ENCODE results near the gene KRT78.
"Not testable (repeated sequence)": the region's sequence is repeated elsewhere in the genome, so short reads cannot be mapped to it uniquely, and the experiment has no call there.

The KRT78 gene

DNA sequence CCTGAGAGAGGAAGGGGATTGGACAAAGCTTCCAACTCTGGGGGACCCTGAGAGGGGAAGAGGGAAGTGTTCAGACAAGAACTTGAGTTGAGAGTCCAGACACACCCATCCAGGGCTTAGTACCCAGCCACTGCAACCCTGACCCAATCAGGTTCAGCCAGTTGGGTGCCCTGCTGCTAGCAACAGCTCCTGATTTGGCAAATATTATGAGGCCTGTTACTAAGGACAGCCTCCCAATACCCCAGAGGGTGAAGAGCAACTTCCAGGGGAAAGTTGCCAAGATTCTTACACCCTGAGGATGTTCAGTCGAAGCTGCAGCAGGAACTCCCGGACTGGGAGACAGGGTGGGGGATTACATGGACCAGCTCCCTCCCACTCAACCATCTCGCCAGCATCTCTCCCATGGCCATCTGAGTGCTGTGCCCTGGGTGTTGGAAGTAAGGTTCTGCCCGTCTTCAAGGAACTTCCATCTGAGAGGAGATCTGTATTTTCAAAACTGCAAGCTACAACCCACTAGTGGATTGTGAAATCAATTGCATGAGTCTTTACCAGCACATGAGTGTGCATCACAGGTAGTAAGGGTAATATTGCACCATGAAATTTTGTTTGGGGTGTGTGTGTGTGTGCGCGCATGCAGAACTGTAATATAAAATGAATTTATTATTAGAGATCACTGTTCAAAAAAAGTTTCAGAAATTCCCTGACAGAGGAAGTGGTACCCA, 11.5 kb upstream of the KRT78 start:
- no peak overlapping the region for H3K4me3 ChIP-seq (replicated peaks; ENCODE audit: low read depth, low read length)
- TF ChIP-seq, protein P1, sequence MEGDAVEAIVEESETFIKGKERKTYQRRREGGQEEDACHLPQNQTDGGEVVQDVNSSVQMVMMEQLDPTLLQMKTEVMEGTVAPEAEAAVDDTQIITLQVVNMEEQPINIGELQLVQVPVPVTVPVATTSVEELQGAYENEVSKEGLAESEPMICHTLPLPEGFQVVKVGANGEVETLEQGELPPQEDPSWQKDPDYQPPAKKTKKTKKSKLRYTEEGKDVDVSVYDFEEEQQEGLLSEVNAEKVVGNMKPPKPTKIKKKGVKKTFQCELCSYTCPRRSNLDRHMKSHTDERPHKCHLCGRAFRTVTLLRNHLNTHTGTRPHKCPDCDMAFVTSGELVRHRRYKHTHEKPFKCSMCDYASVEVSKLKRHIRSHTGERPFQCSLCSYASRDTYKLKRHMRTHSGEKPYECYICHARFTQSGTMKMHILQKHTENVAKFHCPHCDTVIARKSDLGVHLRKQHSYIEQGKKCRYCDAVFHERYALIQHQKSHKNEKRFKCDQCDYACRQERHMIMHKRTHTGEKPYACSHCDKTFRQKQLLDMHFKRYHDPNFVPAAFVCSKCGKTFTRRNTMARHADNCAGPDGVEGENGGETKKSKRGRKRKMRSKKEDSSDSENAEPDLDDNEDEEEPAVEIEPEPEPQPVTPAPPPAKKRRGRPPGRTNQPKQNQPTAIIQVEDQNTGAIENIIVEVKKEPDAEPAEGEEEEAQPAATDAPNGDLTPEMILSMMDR (IDR thresholded peaks at IDR 0.05; ENCODE audit: low read depth, low read length, missing control alignments), result no peak
- DNase-seq (ENCODE audit: extremely low read depth, low read depth), result no peak

DNA sequence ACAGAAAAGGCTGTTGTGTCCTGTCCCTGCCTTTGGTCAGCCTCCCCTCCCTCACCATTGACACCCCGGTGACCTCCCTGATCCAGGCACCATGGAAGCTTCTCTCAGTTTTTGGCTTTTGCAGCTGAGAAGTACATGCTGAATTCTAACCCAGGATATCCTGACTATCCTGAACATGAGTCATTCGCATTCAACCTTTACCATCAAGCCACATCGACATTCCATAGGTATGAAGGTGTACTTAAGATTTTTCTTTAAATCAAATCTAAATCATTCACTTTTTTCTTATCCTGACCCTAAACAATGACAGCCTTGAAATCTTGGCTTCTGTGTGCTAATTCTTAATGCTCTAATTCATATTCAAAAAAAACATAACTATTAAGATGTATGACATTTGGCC, 8.7 kb upstream of the KRT78 start:
- DNase-seq (ENCODE audit: extremely low read depth, low read depth), result no peak
- TF ChIP-seq, protein P1 (IDR thresholded peaks at IDR 0.05; ENCODE audit: low read depth, low read length, missing control alignments), result no peak
- no peak overlapping the region for H3K4me3 ChIP-seq (replicated peaks; ENCODE audit: low read depth, low read length)

DNA sequence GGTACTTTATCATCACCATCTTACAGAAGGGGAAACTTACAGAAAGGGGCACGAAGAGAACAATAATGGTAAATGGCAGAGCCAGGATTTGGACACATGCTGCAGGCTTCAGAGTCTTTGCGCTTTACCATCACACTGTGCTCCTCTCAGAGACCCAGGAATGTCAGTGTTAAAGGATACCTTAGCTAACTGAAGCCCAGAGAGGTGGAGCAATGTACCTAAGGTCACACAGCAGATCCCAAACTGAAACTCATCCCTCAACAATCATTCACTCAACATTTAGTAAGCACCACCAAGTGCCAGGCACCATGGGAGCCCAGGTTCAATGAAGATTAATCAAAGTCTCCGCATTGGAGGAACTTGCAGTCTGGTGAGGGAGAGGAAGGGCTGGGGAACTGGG, 8.0 kb upstream of the KRT78 start:
- H3K4me3 ChIP-seq (replicated peaks; ENCODE audit: low read depth, low read length), result no peak overlapping the region
- DNase-seq (ENCODE audit: extremely low read depth, low read depth), result no peak
- TF ChIP-seq, protein P1 (IDR thresholded peaks at IDR 0.05; ENCODE audit: low read depth, low read length, missing control alignments), result no peak

DNA sequence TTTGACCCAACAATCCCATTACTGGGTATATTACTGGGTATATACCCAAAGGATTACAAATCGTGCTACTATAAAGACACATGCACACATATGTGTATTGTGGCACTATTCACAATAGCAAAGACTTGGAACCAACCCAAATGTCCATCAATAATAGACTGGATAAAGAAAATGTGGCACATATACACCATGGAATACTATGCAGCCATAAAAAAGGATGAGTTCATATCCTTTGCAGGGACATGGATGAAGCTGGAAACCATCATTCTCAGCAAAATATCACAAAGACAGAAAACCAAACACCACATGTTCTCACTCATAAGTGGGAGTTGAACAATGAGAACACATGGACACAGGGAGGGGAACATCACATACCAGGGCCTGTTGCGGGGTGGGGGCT, 7.3 kb upstream of the KRT78 start:
- DNase-seq (ENCODE audit: extremely low read depth, low read depth); H3K4me3 ChIP-seq (replicated peaks; ENCODE audit: low read depth, low read length): not testable (repeated sequence)

DNA sequence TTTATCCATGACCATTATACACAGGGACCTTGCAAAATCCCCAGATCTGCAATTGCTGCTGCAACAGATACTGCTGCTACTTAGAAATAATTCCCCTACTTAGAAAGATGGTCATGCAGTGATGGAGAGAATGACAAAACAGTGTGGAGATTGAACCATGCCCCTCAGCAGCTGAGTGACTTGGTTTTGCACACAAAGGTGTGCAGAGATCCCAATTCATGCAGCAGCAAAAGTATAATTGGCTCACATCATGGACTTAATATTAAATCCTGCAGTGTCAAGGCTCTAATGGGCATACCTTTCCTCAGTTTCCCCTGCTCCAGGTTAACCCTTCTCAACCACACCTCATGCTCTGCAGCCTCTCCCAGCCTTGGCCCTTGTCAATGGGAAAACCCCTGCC, 3.0 kb upstream of the KRT78 start:
- TF ChIP-seq, protein P1 (IDR thresholded peaks at IDR 0.05; ENCODE audit: low read depth, low read length, missing control alignments), result no peak
- no peak for DNase-seq (ENCODE audit: extremely low read depth, low read depth)
- H3K4me3 ChIP-seq (replicated peaks; ENCODE audit: low read depth, low read length), result no peak overlapping the region

DNA sequence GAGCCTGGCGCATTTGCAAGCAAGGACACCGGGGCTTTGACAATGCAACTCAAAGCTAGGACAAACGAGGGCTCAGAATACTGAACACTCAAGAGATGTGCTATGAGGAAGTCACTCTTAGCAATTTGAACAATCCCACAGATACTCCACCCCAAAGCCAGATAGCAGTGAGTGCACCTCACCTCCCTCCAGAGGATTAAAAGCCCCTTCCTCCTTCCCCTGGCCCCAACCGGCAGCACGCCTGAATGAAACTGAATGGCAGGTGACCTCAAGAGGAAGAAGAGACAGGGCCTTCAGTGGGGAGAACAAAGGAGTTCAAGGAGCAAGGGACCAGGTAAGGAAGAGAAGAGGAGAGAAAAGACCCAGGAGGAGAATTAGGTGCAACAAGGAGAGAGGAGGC, 1.9 kb upstream of the KRT78 start:
- DNase-seq (ENCODE audit: extremely low read depth, low read depth), result no peak
- no peak overlapping the region for H3K4me3 ChIP-seq (replicated peaks; ENCODE audit: low read depth, low read length)
- TF ChIP-seq, protein P1 (IDR thresholded peaks at IDR 0.05; ENCODE audit: low read depth, low read length, missing control alignments), result no peak

DNA sequence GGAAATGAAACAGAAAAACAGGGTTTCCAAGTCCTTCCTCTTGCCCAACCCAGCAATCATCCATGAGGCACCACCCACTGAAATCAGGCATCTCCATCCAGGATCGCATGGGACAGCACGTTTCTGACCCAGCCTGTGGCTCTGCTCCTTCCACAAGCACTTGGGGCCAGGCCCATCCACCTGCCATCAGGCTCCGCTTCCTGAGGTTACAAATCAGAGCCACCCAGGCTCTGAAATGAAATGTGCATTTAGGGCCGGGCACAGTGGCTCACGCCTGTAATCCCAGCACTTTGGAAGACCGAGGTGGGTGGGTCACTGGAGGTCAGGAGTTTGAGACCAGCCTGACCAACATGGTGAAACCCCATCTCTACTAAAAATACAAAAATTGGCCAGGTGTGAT, 717 bp upstream of the KRT78 start:
- no peak for DNase-seq (ENCODE audit: extremely low read depth, low read depth)
- H3K4me3 ChIP-seq (replicated peaks; ENCODE audit: low read depth, low read length), result no peak overlapping the region
- TF ChIP-seq, protein P1 (IDR thresholded peaks at IDR 0.05; ENCODE audit: low read depth, low read length, missing control alignments), result no peak

All from HFF-Myc (cell line).